Lower lobe of right lung (tissue), 2 donors: ENCODE results near the gene CDC42BPB. TPM values are rescaled to one million over a fixed set of nuclear protein-coding genes. Genes with fewer than 3 reads are reported as not detected.

Experiments
- ATAC-seq, 2 donors: fragments of 200-7000 bp; cut with Tn5 transposase; one replicate each; pipeline ENCODE4 v1.9.1; 2020 to 2022; ENCODE audit warnings: mild to moderate bottlenecking in 2 of 2, moderate library complexity in 2 of 2
- DNase-seq: peaks from one replicate; pipeline ENCODE4 v3.0.0-alpha.2; 2020
- H3K27ac ChIP-seq: fragments of 200-600 bp; one replicate; pipeline ENCODE4 v1.8.0; 2022
- H3K27me3 ChIP-seq: fragments of 200-600 bp; one replicate; pipeline ENCODE4 v1.8.0; 2022; ENCODE audit warnings: low read depth
- H3K36me3 ChIP-seq: fragments of 200-600 bp; one replicate; pipeline ENCODE4 v1.8.0; 2022; ENCODE audit warnings: mild to moderate bottlenecking
- H3K4me1 ChIP-seq: fragments of 200-600 bp; one replicate; pipeline ENCODE4 v1.8.0; 2022
- H3K4me3 ChIP-seq: fragments of 200-600 bp; one replicate; pipeline ENCODE4 v1.8.0; 2022; ENCODE audit warnings: mild to moderate bottlenecking
- H3K9me3 ChIP-seq: fragments of 200-600 bp; one replicate; pipeline ENCODE4 v1.8.0; 2022
- CTCF ChIP-seq: fragments of 200-600 bp; IDR thresholded peaks from one replicate; pipeline ENCODE4 v1.8.0; 2022; ENCODE audit warnings: antibody characterized with exemption, mild to moderate bottlenecking
- intact Hi-C: fragments of 100-400 bp; cut with DNase I; formaldehyde crosslinking; loops from one replicate; pipeline ENCODE4 v1.11.0; 2022
- total RNA-seq: library from RNA; stranded (reverse); fragmentation: NEBNext Ultra II Directional; extraction: Animal tissue kit (Norgen Biotek cat#: 25700); gene quantifications from one replicate; pipeline ENCODE4 v1.2.1, GENCODE V29; 2021
- donor health status: DM: no; HTN: yes; CAD: no; lungs with severe emphysema.

CDC42BPB gene
- total RNA-seq, 1 donor from 2014 or later: 114 TPM

- Histone ChIP-seq H3K4me1 (no peaks in the 10 kb centered on the region), H3K27ac (no peak overlapping the region), H3K27me3 (no peaks in the 10 kb centered on the region), H3K9me3 (no peaks in the 10 kb centered on the region), H3K4me3 (no peak overlapping the region), H3K36me3 (peaks cover 98% of the 10 kb centered on the region)
- no peak for TF ChIP-seq CTCF
- intact Hi-C loops: no loop called here
- DNase-seq (no peak), ATAC-seq (no peak)
Observed at GRCh38 chr14:102955636-102956408, 101.5 kb downstream of the CDC42BPB start.

GRCh38 chr14:102954081-102954789 is 103.1 kb downstream of the CDC42BPB start:
- Histone ChIP-seq H3K4me3 (no peak overlapping the region), H3K27me3 (no peaks in the 10 kb centered on the region), H3K36me3 (peaks cover 98% of the 10 kb centered on the region), H3K4me1 (no peaks in the 10 kb centered on the region), H3K9me3 (no peaks in the 10 kb centered on the region), H3K27ac (no peak overlapping the region)
- DNase-seq: no peak
- TF ChIP-seq CTCF: no peak
- ATAC-seq: no peak
- intact Hi-C loops: no loop called here

DNA sequence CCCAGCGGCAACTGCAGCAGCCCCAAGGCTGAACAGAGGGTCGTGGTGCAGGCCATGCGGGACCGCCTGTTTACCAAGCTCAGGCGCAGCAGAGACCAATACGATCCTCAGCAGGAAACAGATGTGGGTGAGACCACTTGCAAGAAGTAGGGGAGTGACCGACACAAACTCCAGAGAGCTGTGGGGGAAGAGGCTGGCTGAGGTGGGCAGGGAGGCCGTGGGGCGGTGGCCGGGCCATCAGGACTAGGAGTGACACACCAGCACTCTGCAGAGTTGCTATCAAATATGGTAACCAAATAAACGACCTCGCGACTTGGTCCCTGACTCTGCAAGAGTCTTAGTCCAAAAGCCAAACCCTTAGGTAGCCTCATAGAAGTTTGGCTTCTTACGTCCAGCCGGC is 104.2 kb downstream of the CDC42BPB start:
- no peak overlapping the region for H3K27ac ChIP-seq
- TF ChIP-seq CTCF: no peak
- no peaks in the 10 kb centered on the region for H3K4me1 ChIP-seq
- no peaks in the 10 kb centered on the region for H3K27me3 ChIP-seq
- peak; percentile 34 for DNase-seq
- H3K9me3 ChIP-seq: no peaks in the 10 kb centered on the region
- intact Hi-C loops: no loop called here
- ATAC-seq: no peak
- no peak overlapping the region for H3K4me3 ChIP-seq
- peaks cover 95% of the 10 kb centered on the region for H3K36me3 ChIP-seq

GRCh38 chr14:102952276-102952675 is 105.1 kb downstream of the CDC42BPB start:
- H3K4me1 ChIP-seq: no peaks in the 10 kb centered on the region
- intact Hi-C loops: no loop called here
- no peaks in the 10 kb centered on the region for H3K9me3 ChIP-seq
- H3K27ac ChIP-seq: no peak overlapping the region
- ATAC-seq: no peak
- peak; percentile 17 for DNase-seq
- peaks cover 93% of the 10 kb centered on the region for H3K36me3 ChIP-seq
- no peaks in the 10 kb centered on the region for H3K27me3 ChIP-seq
- H3K4me3 ChIP-seq: no peak overlapping the region
- no peak for TF ChIP-seq CTCF

GRCh38 chr14:102951799-102952198 is 105.5 kb downstream of the CDC42BPB start:
- no peak for ATAC-seq
- Histone ChIP-seq H3K36me3 (peaks cover 93% of the 10 kb centered on the region), H3K27ac (no peak overlapping the region), H3K4me1 (no peaks in the 10 kb centered on the region), H3K4me3 (no peak overlapping the region), H3K27me3 (no peaks in the 10 kb centered on the region), H3K9me3 (no peaks in the 10 kb centered on the region)
- TF ChIP-seq CTCF: no peak
- no peak for DNase-seq
- intact Hi-C loops: no loop called here
